ENCODE measurements around the gene LRRC73. TPM values are rescaled to one million over a fixed set of nuclear protein-coding genes. Genes with fewer than 3 reads are reported as not detected.
A peak's percentile ranks its signal among the peaks of the same experiment; 100 is the strongest.

Gene LRRC73
- total and polyA plus RNA-seq, 9 of the 15 experiments (the other 6 are each of a cell fraction or from before 2014, with no cell fraction given) = 0.07 to 0.55 (median 0.16) TPM; not detected in 3

- no peak for TF ChIP-seq ZNF586 (CRISPR knock-in tag; conservative IDR thresholded peaks at IDR 0.05)
- no peak for TF ChIP-seq GTF2A2 (tag; IDR thresholded peaks at IDR 0.05)
- no peak for TF ChIP-seq DLX4 (CRISPR knock-in tag; IDR thresholded peaks at IDR 0.05)
- TF ChIP-seq NCOR1 (IDR thresholded peaks at IDR 0.05) = no peak
- no peak for TF ChIP-seq SAFB2 (IDR thresholded peaks at IDR 0.05; ENCODE audit: borderline replicate concordance, low read depth, low read length, severe bottlenecking)
- TF ChIP-seq E2F4 (CRISPR knock-in tag; IDR thresholded peaks at IDR 0.05; ENCODE audit: low read depth) = no peak
- TF ChIP-seq SP2 (IDR thresholded peaks at IDR 0.05; ENCODE audit: extremely low read depth, low read depth, low read length, poor library complexity, severe bottlenecking) = no peak
- TF ChIP-seq HNRNPLL (IDR thresholded peaks at IDR 0.05; ENCODE audit: low read depth, low read length, poor library complexity, severe bottlenecking) = no peak
- no peak for TF ChIP-seq TFAM (CRISPR knock-in tag; conservative IDR thresholded peaks at IDR 0.05)
- TF ChIP-seq ETS2 (tag; IDR thresholded peaks at IDR 0.05; ENCODE audit: borderline replicate concordance, poor library complexity, severe bottlenecking) = no peak
- TF ChIP-seq ZNF778 (CRISPR knock-in tag; IDR thresholded peaks at IDR 0.05) = no peak
- no peak for TF ChIP-seq SMARCE1 (IDR thresholded peaks at IDR 0.05)
- no peak for TF ChIP-seq MYC (IDR thresholded peaks at IDR 0.05; ENCODE audit: low read depth, low read length)
- no peak for TF ChIP-seq MYC (CRISPR knock-in tag; IDR thresholded peaks at IDR 0.05; ENCODE audit: borderline replicate concordance, low read depth)
- TF ChIP-seq NFYB (IDR thresholded peaks at IDR 0.05; ENCODE audit: extremely low read depth, insufficient read length) = no peak
- no peak for TF ChIP-seq DPF2 (IDR thresholded peaks at IDR 0.05)
- no peak for TF ChIP-seq ZNF175 (CRISPR knock-in tag; IDR thresholded peaks at IDR 0.05; ENCODE audit: low read depth)
- TF ChIP-seq KLF1 (tag; IDR thresholded peaks at IDR 0.05) = no peak
- TF ChIP-seq BRD9 (IDR thresholded peaks at IDR 0.05; ENCODE audit: low read depth, partially characterized antibody) = no peak
- peak; percentile 94 for TF ChIP-seq CTCFL (IDR thresholded peaks at IDR 0.05; ENCODE audit: borderline replicate concordance, insufficient read depth, low read depth, low read length, poor library complexity, severe bottlenecking)
- TF ChIP-seq CHAMP1 (IDR thresholded peaks at IDR 0.05) = no peak
- TF ChIP-seq NFE2 (IDR thresholded peaks at IDR 0.05; ENCODE audit: low read depth) = no peak
- TF ChIP-seq KLF16 (IDR thresholded peaks at IDR 0.05) = peak; percentile 43; the same call in 1 of the 2 replicates
Observed at GRCh38 chr6:43506667-43507471, 3.3 kb downstream of the LRRC73 start (continued).

All from K562 (cell line).